Brain microvascular endothelial cell (primary cell): Measurements from ENCODE around the gene ZNF532.
"Not testable (repeated sequence)": the region's sequence is repeated elsewhere in the genome, so short reads cannot be mapped to it uniquely, and the experiment has no call there.

Source experiments
- DNase-seq: peaks from one replicate; pipeline ENCODE4 v3.0.0-alpha.2; 2020
- H3K27ac ChIP-seq: fragments of 250-450 bp; sonication (Bioruptor Pico); 2 replicates; pipeline ENCODE4 v1.5.1; 2020; ENCODE audit warnings: mild to moderate bottlenecking, moderate library complexity
- H3K27me3 ChIP-seq: fragments of 250-450 bp; sonication (Bioruptor Pico); replicated peaks from 2 replicates; pipeline ENCODE4 v1.5.1; 2020; ENCODE audit warnings: mild to moderate bottlenecking
- H3K36me3 ChIP-seq: fragments of 250-450 bp; sonication (Bioruptor Pico); replicated peaks from 2 replicates; pipeline ENCODE4 v1.5.1; 2020; ENCODE audit warnings: mild to moderate bottlenecking
- H3K4me3 ChIP-seq: 2 replicates; pipeline ENCODE4 v1.5.1; 2011; ENCODE audit warnings: low read depth, mild to moderate bottlenecking, control low read depth, low read length, moderate library complexity
- in situ Hi-C: cut with HindIII; loops from 2 replicates; pipeline ENCODE4 v1.10.0; 2017; ENCODE audit warnings: low sequenced_read_pairs, low pct_ligation_motif_present
- TF ChIP-seq, protein P1 (sequence below): IDR thresholded peaks from 2 replicates; pipeline ENCODE4 v1.5.1; 2011; ENCODE audit warnings: low read depth, mild to moderate bottlenecking, moderate library complexity, low read length, control low read depth, inconsistent platforms; ENCODE audit errors: missing control alignments

ZNF532 gene

DNA sequence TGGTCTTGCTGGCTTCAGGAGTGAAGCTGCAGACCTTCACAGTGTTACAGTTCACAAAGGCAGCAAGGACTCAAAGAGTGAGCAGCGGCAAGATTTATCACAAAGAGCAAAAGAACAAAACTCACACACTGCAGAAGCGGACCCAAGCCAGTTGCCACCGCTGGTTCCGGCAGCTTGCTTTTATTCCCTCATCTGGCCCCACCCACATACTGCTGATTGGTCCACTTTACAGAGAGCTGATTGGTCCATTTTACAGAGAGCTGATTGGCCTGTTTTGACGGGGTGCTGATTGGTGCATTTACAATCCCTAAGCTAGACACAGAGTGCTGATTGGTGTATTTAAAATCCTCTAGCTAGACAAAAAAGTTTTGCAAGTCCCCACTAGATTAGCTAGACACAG lies 37.2 kb upstream of the ZNF532 start:
- Histone ChIP-seq H3K27ac (no peak overlapping the region), H3K27me3 (no peaks in the 10 kb centered on the region), H3K4me3 (no peak overlapping the region), H3K36me3 (no peaks in the 10 kb centered on the region)
- TF ChIP-seq, protein P1, sequence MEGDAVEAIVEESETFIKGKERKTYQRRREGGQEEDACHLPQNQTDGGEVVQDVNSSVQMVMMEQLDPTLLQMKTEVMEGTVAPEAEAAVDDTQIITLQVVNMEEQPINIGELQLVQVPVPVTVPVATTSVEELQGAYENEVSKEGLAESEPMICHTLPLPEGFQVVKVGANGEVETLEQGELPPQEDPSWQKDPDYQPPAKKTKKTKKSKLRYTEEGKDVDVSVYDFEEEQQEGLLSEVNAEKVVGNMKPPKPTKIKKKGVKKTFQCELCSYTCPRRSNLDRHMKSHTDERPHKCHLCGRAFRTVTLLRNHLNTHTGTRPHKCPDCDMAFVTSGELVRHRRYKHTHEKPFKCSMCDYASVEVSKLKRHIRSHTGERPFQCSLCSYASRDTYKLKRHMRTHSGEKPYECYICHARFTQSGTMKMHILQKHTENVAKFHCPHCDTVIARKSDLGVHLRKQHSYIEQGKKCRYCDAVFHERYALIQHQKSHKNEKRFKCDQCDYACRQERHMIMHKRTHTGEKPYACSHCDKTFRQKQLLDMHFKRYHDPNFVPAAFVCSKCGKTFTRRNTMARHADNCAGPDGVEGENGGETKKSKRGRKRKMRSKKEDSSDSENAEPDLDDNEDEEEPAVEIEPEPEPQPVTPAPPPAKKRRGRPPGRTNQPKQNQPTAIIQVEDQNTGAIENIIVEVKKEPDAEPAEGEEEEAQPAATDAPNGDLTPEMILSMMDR, result no peak
- in situ Hi-C loops, result no loop called here
- no peak for DNase-seq

DNA sequence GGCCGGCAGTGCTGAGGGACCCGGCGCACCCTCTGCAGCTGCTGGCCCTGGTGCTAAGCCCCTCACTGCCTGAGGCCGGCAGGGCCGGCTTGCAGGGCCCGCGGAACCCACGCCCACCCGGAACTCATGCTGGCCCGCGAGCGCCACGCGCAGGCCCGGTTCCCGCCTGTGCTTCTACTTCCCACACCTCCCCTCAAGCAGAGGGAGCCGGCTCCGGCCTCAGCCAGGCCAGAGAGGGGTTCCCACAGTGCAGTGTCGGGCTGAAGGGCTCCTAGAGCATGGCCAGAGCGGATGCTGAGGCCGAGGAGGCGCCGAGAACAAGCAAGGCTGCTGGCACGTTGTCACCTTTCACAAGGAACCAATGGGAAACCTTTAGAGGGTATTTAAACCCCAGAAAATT lies 36.8 kb upstream of the ZNF532 start:
- H3K36me3 ChIP-seq, result no peaks in the 10 kb centered on the region
- in situ Hi-C loops, result no loop called here
- TF ChIP-seq, protein P1, result no peak
- DNase-seq, result no peak
- H3K27ac ChIP-seq, result no peak overlapping the region
- H3K4me3 ChIP-seq, result no peak overlapping the region
- no peaks in the 10 kb centered on the region for H3K27me3 ChIP-seq

DNA sequence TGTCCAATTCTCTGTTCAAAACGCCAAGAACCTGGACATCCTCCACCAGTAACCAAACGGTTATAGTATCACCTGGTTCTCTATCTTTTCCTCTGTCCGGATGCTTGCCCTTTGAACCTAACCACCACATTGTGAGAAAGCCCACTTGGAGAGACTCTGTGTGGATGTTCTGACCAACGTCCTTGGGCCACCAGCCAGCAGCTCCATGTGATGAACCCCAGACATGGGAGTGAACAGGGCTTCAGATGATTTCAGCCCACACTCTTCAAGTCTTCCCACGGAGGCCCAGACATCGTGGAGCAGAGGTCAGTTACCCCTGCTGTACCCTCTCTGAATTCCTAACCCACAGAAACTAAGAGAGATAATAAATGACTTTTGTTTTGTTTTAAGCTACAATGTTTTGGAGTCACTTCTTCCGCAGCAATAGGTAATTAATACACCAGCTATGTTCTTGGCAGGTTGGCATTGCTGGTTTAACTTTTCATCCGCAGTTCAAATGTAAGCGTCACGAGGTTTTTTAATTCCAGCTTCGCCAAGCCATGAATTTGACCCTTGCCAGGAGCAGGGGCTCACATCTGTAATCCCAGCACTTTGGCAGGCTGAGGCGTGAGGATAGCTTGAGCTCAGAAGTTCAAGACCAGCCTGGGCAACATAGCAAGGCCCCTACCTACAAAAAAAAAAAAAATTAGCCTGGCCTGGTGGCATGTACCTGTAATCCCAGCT lies 36.1 kb upstream of the ZNF532 start:
- in situ Hi-C loops, result no loop called here
- Histone ChIP-seq H3K27ac (no peak overlapping the region), H3K36me3 (no peaks in the 10 kb centered on the region), H3K27me3 (no peaks in the 10 kb centered on the region), H3K4me3 (no peak overlapping the region)
- DNase-seq, result no peak
- TF ChIP-seq, protein P1, result no peak

- Histone ChIP-seq H3K36me3 (no peaks in the 10 kb centered on the region), H3K27ac (no peak overlapping the region), H3K4me3 (no peak overlapping the region), H3K27me3 (no peaks in the 10 kb centered on the region)
- TF ChIP-seq, protein P1, result no peak
- in situ Hi-C loops, result no loop called here
- DNase-seq, result no peak
Observed at GRCh38 chr18:58829263-58829662, 35.4 kb upstream of the ZNF532 start.

GRCh38 chr18:58829886-58830285 lies 34.8 kb upstream of the ZNF532 start:
- in situ Hi-C loops, DNase-seq, H3K4me3 ChIP-seq, H3K27ac ChIP-seq, H3K36me3 ChIP-seq, H3K27me3 ChIP-seq: not testable (repeated sequence)

GRCh38 chr18:58831606-58832005 lies 33.1 kb upstream of the ZNF532 start:
- Histone ChIP-seq H3K36me3 (no peaks in the 10 kb centered on the region), H3K4me3 (no peak overlapping the region), H3K27ac (no peak overlapping the region), H3K27me3 (no peaks in the 10 kb centered on the region)
- TF ChIP-seq, protein P1, result no peak
- in situ Hi-C loops, result no loop called here
- peak; percentile 33 for DNase-seq
